ENCODE results near the gene PRLR. TPM values are rescaled to one million over a fixed set of nuclear protein-coding genes. Genes with fewer than 3 reads are reported as not detected.

The PRLR gene
- total RNA-seq, 2 donors from 2014 or later: 4.1 to 6.5 TPM

- no peak overlapping the region for H3K4me3 ChIP-seq (ENCODE audit: low read length)
- no peaks in the 10 kb centered on the region for H3K27me3 ChIP-seq (ENCODE audit: control insufficient read depth, insufficient read depth, low read length, poor library complexity, severe bottlenecking)
- H3K4me1 ChIP-seq (ENCODE audit: control insufficient read depth, insufficient read depth, low read length): no peaks in the 10 kb centered on the region
- no peak for DNase-seq
- TF ChIP-seq CTCF (conservative IDR thresholded peaks at IDR 0.05): no peak
- no peak overlapping the region for H3K27ac ChIP-seq (ENCODE audit: low read depth, low read length)
- Mint-ChIP-seq H3K27me3 (ENCODE audit: insufficient read depth) (no peaks in the 10 kb centered on the region), H3K36me3 (ENCODE audit: low read depth) (no peaks in the 10 kb centered on the region), H3K4me3 (no peak overlapping the region), H3K9me3 (peaks cover 1% of the 10 kb centered on the region), H3K4me1 (peaks cover 3% of the 10 kb centered on the region), H3K27ac (no peak overlapping the region)
- no peaks in the 10 kb centered on the region for H3K9me3 ChIP-seq (ENCODE audit: control insufficient read depth, low read length)
- no peak overlapping the region for H3K9ac ChIP-seq (ENCODE audit: extremely low read depth, low read length, poor library complexity, severe bottlenecking)
- WGBS, 2 experiments (ENCODE audit: insufficient coverage in 1 of 2, insufficient read length in 1 of 2): 91 to 97% methylated on average over 6 to 9 of the region's 9 CpGs
- H3K36me3 ChIP-seq (ENCODE audit: control insufficient read depth, insufficient read depth, low read length): no peaks in the 10 kb centered on the region
Measured at GRCh38 chr5:35134278-35135030, 95.8 kb downstream of the PRLR start.

- TF ChIP-seq CTCF (conservative IDR thresholded peaks at IDR 0.05): no peak
- no peaks in the 10 kb centered on the region for H3K36me3 Mint-ChIP-seq (ENCODE audit: low read depth)
- peaks cover 8% of the 10 kb centered on the region for H3K4me1 Mint-ChIP-seq
- Histone ChIP-seq H3K36me3 (ENCODE audit: control insufficient read depth, insufficient read depth, low read length) (no peaks in the 10 kb centered on the region), H3K27me3 (ENCODE audit: control insufficient read depth, insufficient read depth, low read length, poor library complexity, severe bottlenecking) (no peaks in the 10 kb centered on the region), H3K27ac (ENCODE audit: low read depth, low read length) (no peak overlapping the region), H3K4me1 (ENCODE audit: control insufficient read depth, insufficient read depth, low read length) (no peaks in the 10 kb centered on the region), H3K9me3 (ENCODE audit: control insufficient read depth, low read length) (no peaks in the 10 kb centered on the region), H3K4me3 (ENCODE audit: low read length) (no peak overlapping the region), H3K9ac (ENCODE audit: extremely low read depth, low read length, poor library complexity, severe bottlenecking) (no peak overlapping the region)
- no peak for DNase-seq
- H3K27ac Mint-ChIP-seq: no peak overlapping the region
- no peak overlapping the region for H3K4me3 Mint-ChIP-seq
- peaks cover 1% of the 10 kb centered on the region for H3K9me3 Mint-ChIP-seq
- WGBS, 2 experiments (ENCODE audit: insufficient coverage in 1 of 2, insufficient read length in 1 of 2): 90% methylated on average over 2 of the region's 2 CpGs; no CpG with 5 or more reads in 1 of the 2 experiments
- no peaks in the 10 kb centered on the region for H3K27me3 Mint-ChIP-seq (ENCODE audit: insufficient read depth)
Measured at GRCh38 chr5:35133186-35133585, 97.1 kb downstream of the PRLR start.

GRCh38 chr5:35131723-35132122, 98.6 kb downstream of the PRLR start:
- Histone ChIP-seq H3K36me3 (ENCODE audit: control insufficient read depth, insufficient read depth, low read length) (no peaks in the 10 kb centered on the region), H3K27me3 (ENCODE audit: control insufficient read depth, insufficient read depth, low read length, poor library complexity, severe bottlenecking) (no peaks in the 10 kb centered on the region), H3K4me1 (ENCODE audit: control insufficient read depth, insufficient read depth, low read length) (no peaks in the 10 kb centered on the region), H3K27ac (ENCODE audit: low read depth, low read length) (no peak overlapping the region), H3K9ac (ENCODE audit: extremely low read depth, low read length, poor library complexity, severe bottlenecking) (no peak overlapping the region), H3K4me3 (ENCODE audit: low read length) (no peak overlapping the region), H3K9me3 (ENCODE audit: control insufficient read depth, low read length) (no peaks in the 10 kb centered on the region)
- TF ChIP-seq CTCF (conservative IDR thresholded peaks at IDR 0.05): no peak
- H3K36me3 Mint-ChIP-seq (ENCODE audit: low read depth): no peaks in the 10 kb centered on the region
- no peak for DNase-seq
- no peak overlapping the region for H3K27ac Mint-ChIP-seq
- no peak overlapping the region for H3K4me3 Mint-ChIP-seq
- H3K9me3 Mint-ChIP-seq: peaks cover 1% of the 10 kb centered on the region
- no peaks in the 10 kb centered on the region for H3K27me3 Mint-ChIP-seq (ENCODE audit: insufficient read depth)
- H3K4me1 Mint-ChIP-seq: peaks cover 6% of the 10 kb centered on the region

All from endodermal cell (in vitro differentiated cells).